Measurements from ENCODE around the gene PLXND1. TPM values are rescaled to one million over a fixed set of nuclear protein-coding genes. Genes with fewer than 3 reads are reported as not detected.

Gene PLXND1
- total RNA-seq, 4 donors from 2014 or later: 13.1 to 305 (median 48.2) TPM

- Histone ChIP-seq H3K36me3 (no peaks in the 10 kb centered on the region), H3K4me3 (no peak overlapping the region), H3K27ac (peak overlapping the region in 3 of 4 donors; percentile 48 to 94 (median 74)), H3K4me1 (peaks cover 0 to 43% (median 0%) of the 10 kb centered on the region in 4 donors), H3K27me3 (no peaks in the 10 kb centered on the region), H3K9me3 (no peaks in the 10 kb centered on the region)
- TF ChIP-seq CTCF (IDR thresholded peaks at IDR 0.05) (no peak), POLR2A (IDR thresholded peaks at IDR 0.05) (no peak)
- no peak for DNase-seq
Measured at GRCh38 chr3:129622226-129622874, 15.9 kb upstream of the PLXND1 start.

GRCh38 chr3:129621626-129622225 is 15.2 kb upstream of the PLXND1 start:
- peak overlapping the region in 1 of 4 donors; percentile 74 for H3K27ac ChIP-seq
- no peaks in the 10 kb centered on the region for H3K27me3 ChIP-seq
- no peak for DNase-seq
- peaks cover 0 to 43% (median 0%) of the 10 kb centered on the region in 4 donors for H3K4me1 ChIP-seq
- H3K4me3 ChIP-seq: no peak overlapping the region
- TF ChIP-seq CTCF (IDR thresholded peaks at IDR 0.05) (no peak), POLR2A (IDR thresholded peaks at IDR 0.05) (no peak)
- H3K36me3 ChIP-seq: no peaks in the 10 kb centered on the region
- H3K9me3 ChIP-seq: no peaks in the 10 kb centered on the region

GRCh38 chr3:129620828-129621559 is 14.5 kb upstream of the PLXND1 start:
- Histone ChIP-seq H3K9me3 (no peaks in the 10 kb centered on the region), H3K4me3 (no peak overlapping the region), H3K27me3 (no peaks in the 10 kb centered on the region), H3K27ac (no peak overlapping the region), H3K36me3 (no peaks in the 10 kb centered on the region), H3K4me1 (peaks cover 0 to 39% (median 0%) of the 10 kb centered on the region in 4 donors)
- DNase-seq: no peak
- TF ChIP-seq CTCF (IDR thresholded peaks at IDR 0.05) (no peak), POLR2A (IDR thresholded peaks at IDR 0.05) (no peak)

- no peak for DNase-seq
- H3K36me3 ChIP-seq: no peaks in the 10 kb centered on the region
- TF ChIP-seq CTCF (IDR thresholded peaks at IDR 0.05) (no peak), POLR2A (IDR thresholded peaks at IDR 0.05) (no peak)
- no peak overlapping the region for H3K4me3 ChIP-seq
- H3K27ac ChIP-seq: peak overlapping the region in 2 of 4 donors; percentile 25 to 59
- no peaks in the 10 kb centered on the region for H3K27me3 ChIP-seq
- H3K9me3 ChIP-seq: no peaks in the 10 kb centered on the region
- H3K4me1 ChIP-seq: peaks cover 0 to 33% (median 2%) of the 10 kb centered on the region in 4 donors
Measured at GRCh38 chr3:129619726-129620162, 13.3 kb upstream of the PLXND1 start.

GRCh38 chr3:129618901-129619671 is 12.6 kb upstream of the PLXND1 start:
- no peak for TF ChIP-seq POLR2A (IDR thresholded peaks at IDR 0.05)
- H3K27me3 ChIP-seq: no peaks in the 10 kb centered on the region
- no peak for DNase-seq
- H3K4me3 ChIP-seq: no peak overlapping the region
- no peaks in the 10 kb centered on the region for H3K36me3 ChIP-seq
- H3K27ac ChIP-seq: peak overlapping the region in 2 of 4 donors; percentile 25 to 59
- no peaks in the 10 kb centered on the region for H3K9me3 ChIP-seq
- H3K4me1 ChIP-seq: peaks cover 0 to 33% (median 2%) of the 10 kb centered on the region in 4 donors
